ENCODE data around the gene TMEM63C. TPM values are rescaled to one million over a fixed set of nuclear protein-coding genes. Genes with fewer than 3 reads are reported as not detected.

Gene TMEM63C
- total and polyA plus RNA-seq, 2 donors (not counting 1 experiment from before 2014, with no cell fraction given), result 0.63 to 3.2 TPM

DNA sequence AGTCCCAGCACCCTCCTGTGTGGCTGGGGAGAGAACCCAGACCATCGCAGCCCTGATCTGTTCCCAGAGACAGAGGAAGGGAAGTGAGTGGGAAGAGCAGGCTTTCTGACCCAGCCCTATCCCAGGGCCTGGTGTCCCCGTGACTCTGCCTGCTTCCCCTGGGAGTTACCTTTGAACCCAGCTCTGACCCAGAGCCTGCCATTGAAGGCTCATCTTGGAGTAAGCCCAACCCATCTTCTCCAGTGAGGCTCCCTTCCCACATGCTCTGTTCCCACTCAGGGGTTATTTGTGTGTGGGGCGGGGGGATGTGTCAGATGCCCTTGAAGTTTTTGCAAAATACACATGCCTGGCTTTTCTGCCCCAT is 6.0 kb downstream of the TMEM63C start:
- TF ChIP-seq EZH2 (IDR thresholded peaks at IDR 0.05; ENCODE audit: borderline replicate concordance, insufficient read depth, low read depth, low read length, poor library complexity, severe bottlenecking), result no peak
- TF ChIP-seq, protein P1, sequence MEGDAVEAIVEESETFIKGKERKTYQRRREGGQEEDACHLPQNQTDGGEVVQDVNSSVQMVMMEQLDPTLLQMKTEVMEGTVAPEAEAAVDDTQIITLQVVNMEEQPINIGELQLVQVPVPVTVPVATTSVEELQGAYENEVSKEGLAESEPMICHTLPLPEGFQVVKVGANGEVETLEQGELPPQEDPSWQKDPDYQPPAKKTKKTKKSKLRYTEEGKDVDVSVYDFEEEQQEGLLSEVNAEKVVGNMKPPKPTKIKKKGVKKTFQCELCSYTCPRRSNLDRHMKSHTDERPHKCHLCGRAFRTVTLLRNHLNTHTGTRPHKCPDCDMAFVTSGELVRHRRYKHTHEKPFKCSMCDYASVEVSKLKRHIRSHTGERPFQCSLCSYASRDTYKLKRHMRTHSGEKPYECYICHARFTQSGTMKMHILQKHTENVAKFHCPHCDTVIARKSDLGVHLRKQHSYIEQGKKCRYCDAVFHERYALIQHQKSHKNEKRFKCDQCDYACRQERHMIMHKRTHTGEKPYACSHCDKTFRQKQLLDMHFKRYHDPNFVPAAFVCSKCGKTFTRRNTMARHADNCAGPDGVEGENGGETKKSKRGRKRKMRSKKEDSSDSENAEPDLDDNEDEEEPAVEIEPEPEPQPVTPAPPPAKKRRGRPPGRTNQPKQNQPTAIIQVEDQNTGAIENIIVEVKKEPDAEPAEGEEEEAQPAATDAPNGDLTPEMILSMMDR (IDR thresholded peaks at IDR 0.05), result no peak
- peaks cover 2% of the 10 kb centered on the region for H3K4me1 Mint-ChIP-seq
- H3K9ac ChIP-seq (ENCODE audit: low read length), result no peak overlapping the region

DNA sequence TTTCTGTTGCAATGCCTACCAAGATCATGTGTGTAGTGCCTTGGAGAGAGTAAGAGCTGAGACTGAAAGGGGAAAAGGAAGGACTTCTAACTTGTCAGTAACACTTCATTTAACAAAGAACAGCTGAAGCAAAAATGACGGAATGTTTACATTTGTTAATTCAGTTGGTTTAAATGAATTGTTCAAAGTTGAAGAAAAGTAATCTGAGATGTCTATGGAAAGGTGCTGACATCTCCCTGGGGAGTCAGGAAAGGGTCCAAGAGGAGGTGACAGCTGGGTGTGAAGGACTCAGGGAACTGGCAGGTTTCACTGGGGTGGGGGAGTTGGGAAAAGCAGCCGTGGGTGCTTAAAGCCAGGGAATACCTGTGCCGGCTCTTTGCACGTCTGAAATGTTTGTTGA is 7.9 kb downstream of the TMEM63C start:
- Histone ChIP-seq H3K4me3 (ENCODE audit: control extremely low read depth in 1 of 5, extremely low read depth in 1 of 5, insufficient read depth in 1 of 5, low read depth in 2 of 5, low read length in 4 of 5) (no peak overlapping the region), H3K9me3 (ENCODE audit: control extremely low read depth in 1 of 3, control insufficient read depth in 2 of 3, insufficient read depth in 1 of 3, low read length in 2 of 3) (no peaks in the 10 kb centered on the region), H3K36me3 (replicated peaks in 1 of 2; ENCODE audit: control extremely low read depth in 1 of 2, control insufficient read depth in 1 of 2, extremely low read depth in 1 of 2, insufficient read depth in 2 of 2, low read length in 1 of 2) (no peaks in the 10 kb centered on the region), H3K9ac (ENCODE audit: low read length) (no peak overlapping the region), H3K4me1 (ENCODE audit: control insufficient read depth in 2 of 2, insufficient read depth in 2 of 2, low read length in 2 of 2) (peaks cover 0 to 6% of the 10 kb centered on the region in 2 donors), H3K27ac (ENCODE audit: low read length in 2 of 2) (no peak overlapping the region), H3K27me3 (replicated peaks in 1 of 4; ENCODE audit: control extremely low read depth in 1 of 4, control insufficient read depth in 3 of 4, insufficient read depth in 4 of 4, low read length in 3 of 4) (peaks cover 0 to 13% (median 0%) of the 10 kb centered on the region in 4 experiments), H4K20me1 (ENCODE audit: control insufficient read depth, insufficient read depth, low read length, poor library complexity, severe bottlenecking) (no peaks in the 10 kb centered on the region), H3K79me2 (ENCODE audit: control insufficient read depth, insufficient read depth, low read length) (no peaks in the 10 kb centered on the region), H2AFZ (ENCODE audit: insufficient read depth, low read depth, low read length, poor library complexity, severe bottlenecking) (no peak overlapping the region), H3K4me2 (replicated peaks; ENCODE audit: low read depth, low read length, poor library complexity, severe bottlenecking) (no peak overlapping the region)
- ChIA-PET POLR2A (no interaction called here), CTCF (interaction anchor here (0.6 to 0.8 kb wide), 2 partner anchors 37 to 112 kb away, joined by 3 to 5 read pairs; no protein-coding TSS in a partner anchor)
- no peaks in the 10 kb centered on the region for H3K9me3 Mint-ChIP-seq (ENCODE audit: insufficient read depth)
- TF ChIP-seq, protein P1 (IDR thresholded peaks at IDR 0.05), result no peak
- TF ChIP-seq EZH2 (IDR thresholded peaks at IDR 0.05; ENCODE audit: borderline replicate concordance, insufficient read depth, low read depth, low read length, poor library complexity, severe bottlenecking), result no peak
- ATAC-seq (ENCODE audit: low read depth), result no peak
- 40% methylated on average over 1 of the region's 4 CpGs for WGBS (ENCODE audit: insufficient coverage)
- peaks cover 21% of the 10 kb centered on the region for H3K27me3 Mint-ChIP-seq
- no peaks in the 10 kb centered on the region for H3K4me1 Mint-ChIP-seq
- no peak overlapping the region for H3K27ac Mint-ChIP-seq
- no peak overlapping the region for H3K4me3 Mint-ChIP-seq
- no peak for DNase-seq
- intact Hi-C loops (cut with micrococcal nuclease), result no loop called here

More for the DNA sequence above, 6.0 kb downstream of the TMEM63C start:
- no peak overlapping the region for H3K4me3 Mint-ChIP-seq
- DNase-seq (no peak), ATAC-seq (ENCODE audit: low read depth) (no peak)
- no peak overlapping the region for H3K27ac Mint-ChIP-seq
- H3K36me3 ChIP-seq (replicated peaks in 1 of 2; ENCODE audit: control extremely low read depth in 1 of 2, control insufficient read depth in 1 of 2, extremely low read depth in 1 of 2, insufficient read depth in 2 of 2, low read length in 1 of 2), result no peaks in the 10 kb centered on the region
- no peaks in the 10 kb centered on the region for H3K9me3 ChIP-seq (ENCODE audit: control extremely low read depth in 1 of 3, control insufficient read depth in 2 of 3, insufficient read depth in 1 of 3, low read length in 2 of 3)
- ChIA-PET CTCF (no interaction called here), POLR2A (no interaction called here)
- peaks cover 3 to 11% of the 10 kb centered on the region in 2 donors for H3K4me1 ChIP-seq (ENCODE audit: control insufficient read depth in 2 of 2, insufficient read depth in 2 of 2, low read length in 2 of 2)
- H3K9me3 Mint-ChIP-seq (ENCODE audit: insufficient read depth), result no peaks in the 10 kb centered on the region
- intact Hi-C loops (cut with micrococcal nuclease), result no loop called here
- no peak overlapping the region for H3K4me3 ChIP-seq (ENCODE audit: control extremely low read depth in 1 of 5, extremely low read depth in 1 of 5, insufficient read depth in 1 of 5, low read depth in 2 of 5, low read length in 4 of 5)
- WGBS (ENCODE audit: insufficient coverage), result 100% methylated on average over 1 of the region's 3 CpGs
- no peak overlapping the region for H3K27ac ChIP-seq (ENCODE audit: low read length in 2 of 2)
- H3K27me3 ChIP-seq (replicated peaks in 1 of 4; ENCODE audit: control extremely low read depth in 1 of 4, control insufficient read depth in 3 of 4, insufficient read depth in 4 of 4, low read length in 3 of 4), result peaks cover 0 to 25% (median 2%) of the 10 kb centered on the region in 4 experiments
- H2AFZ ChIP-seq (ENCODE audit: insufficient read depth, low read depth, low read length, poor library complexity, severe bottlenecking), result no peak overlapping the region
- H3K4me2 ChIP-seq (replicated peaks; ENCODE audit: low read depth, low read length, poor library complexity, severe bottlenecking), result no peak overlapping the region
- no peaks in the 10 kb centered on the region for H4K20me1 ChIP-seq (ENCODE audit: control insufficient read depth, insufficient read depth, low read length, poor library complexity, severe bottlenecking)
- H3K27me3 Mint-ChIP-seq, result peaks cover 26% of the 10 kb centered on the region
- no peaks in the 10 kb centered on the region for H3K79me2 ChIP-seq (ENCODE audit: control insufficient read depth, insufficient read depth, low read length)
